Testis (tissue), 2 donors: Measurements from ENCODE around the gene FOXP4.

Source experiments
- POLR2A ChIP-seq: fragments of 450-650 bp; IDR thresholded peaks from one replicate; pipeline ENCODE4 v1.6.1; 2017; ENCODE audit warnings: antibody characterized with exemption, mild to moderate bottlenecking, moderate library complexity
- TF ChIP-seq, protein P1 (sequence below), 3 experiments: fragments of 450-650 bp in 2 of 3; fragments of 200-600 bp in 1 of 3; sonication (generic) in 1 of 3; IDR thresholded peaks; one replicate each; pipeline ENCODE4 v1.5.1; 2016 to 2019; ENCODE audit warnings: antibody characterized with exemption in 3 of 3, mild to moderate bottlenecking in 2 of 3, moderate library complexity in 1 of 3

DNA sequence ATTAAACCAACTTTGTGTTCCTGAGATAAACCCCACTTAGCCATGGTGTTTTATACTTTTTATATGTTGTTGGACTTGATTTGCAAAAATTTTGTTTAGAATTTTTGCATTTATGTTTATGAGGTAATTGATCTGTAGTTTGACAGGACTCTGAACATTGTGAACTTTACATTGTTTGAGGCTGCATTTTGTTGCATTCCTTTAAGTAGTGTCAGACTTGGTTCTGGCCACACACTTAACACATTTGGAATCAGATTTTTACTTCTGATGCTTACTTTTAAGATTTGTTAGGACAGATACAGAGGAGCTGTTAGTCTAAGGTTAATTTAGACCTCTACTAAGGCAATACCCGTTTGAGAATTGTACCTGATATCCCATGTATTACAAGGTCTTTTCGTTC, 75.6 kb downstream of the FOXP4 start:
- TF ChIP-seq, protein P1, sequence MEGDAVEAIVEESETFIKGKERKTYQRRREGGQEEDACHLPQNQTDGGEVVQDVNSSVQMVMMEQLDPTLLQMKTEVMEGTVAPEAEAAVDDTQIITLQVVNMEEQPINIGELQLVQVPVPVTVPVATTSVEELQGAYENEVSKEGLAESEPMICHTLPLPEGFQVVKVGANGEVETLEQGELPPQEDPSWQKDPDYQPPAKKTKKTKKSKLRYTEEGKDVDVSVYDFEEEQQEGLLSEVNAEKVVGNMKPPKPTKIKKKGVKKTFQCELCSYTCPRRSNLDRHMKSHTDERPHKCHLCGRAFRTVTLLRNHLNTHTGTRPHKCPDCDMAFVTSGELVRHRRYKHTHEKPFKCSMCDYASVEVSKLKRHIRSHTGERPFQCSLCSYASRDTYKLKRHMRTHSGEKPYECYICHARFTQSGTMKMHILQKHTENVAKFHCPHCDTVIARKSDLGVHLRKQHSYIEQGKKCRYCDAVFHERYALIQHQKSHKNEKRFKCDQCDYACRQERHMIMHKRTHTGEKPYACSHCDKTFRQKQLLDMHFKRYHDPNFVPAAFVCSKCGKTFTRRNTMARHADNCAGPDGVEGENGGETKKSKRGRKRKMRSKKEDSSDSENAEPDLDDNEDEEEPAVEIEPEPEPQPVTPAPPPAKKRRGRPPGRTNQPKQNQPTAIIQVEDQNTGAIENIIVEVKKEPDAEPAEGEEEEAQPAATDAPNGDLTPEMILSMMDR (IDR thresholded peaks at IDR 0.05) = no peak
- no peak for TF ChIP-seq POLR2A
